GM21529 (cell line): ENCODE data around the gene SHROOM4.

Source experiments
- ATAC-seq: cut with Tn5 transposase; IDR thresholded peaks from one replicate; pipeline ENCODE4 v1.9.1; 2021; ENCODE audit not compliant: unreplicated experiment

The SHROOM4 gene, protein sequence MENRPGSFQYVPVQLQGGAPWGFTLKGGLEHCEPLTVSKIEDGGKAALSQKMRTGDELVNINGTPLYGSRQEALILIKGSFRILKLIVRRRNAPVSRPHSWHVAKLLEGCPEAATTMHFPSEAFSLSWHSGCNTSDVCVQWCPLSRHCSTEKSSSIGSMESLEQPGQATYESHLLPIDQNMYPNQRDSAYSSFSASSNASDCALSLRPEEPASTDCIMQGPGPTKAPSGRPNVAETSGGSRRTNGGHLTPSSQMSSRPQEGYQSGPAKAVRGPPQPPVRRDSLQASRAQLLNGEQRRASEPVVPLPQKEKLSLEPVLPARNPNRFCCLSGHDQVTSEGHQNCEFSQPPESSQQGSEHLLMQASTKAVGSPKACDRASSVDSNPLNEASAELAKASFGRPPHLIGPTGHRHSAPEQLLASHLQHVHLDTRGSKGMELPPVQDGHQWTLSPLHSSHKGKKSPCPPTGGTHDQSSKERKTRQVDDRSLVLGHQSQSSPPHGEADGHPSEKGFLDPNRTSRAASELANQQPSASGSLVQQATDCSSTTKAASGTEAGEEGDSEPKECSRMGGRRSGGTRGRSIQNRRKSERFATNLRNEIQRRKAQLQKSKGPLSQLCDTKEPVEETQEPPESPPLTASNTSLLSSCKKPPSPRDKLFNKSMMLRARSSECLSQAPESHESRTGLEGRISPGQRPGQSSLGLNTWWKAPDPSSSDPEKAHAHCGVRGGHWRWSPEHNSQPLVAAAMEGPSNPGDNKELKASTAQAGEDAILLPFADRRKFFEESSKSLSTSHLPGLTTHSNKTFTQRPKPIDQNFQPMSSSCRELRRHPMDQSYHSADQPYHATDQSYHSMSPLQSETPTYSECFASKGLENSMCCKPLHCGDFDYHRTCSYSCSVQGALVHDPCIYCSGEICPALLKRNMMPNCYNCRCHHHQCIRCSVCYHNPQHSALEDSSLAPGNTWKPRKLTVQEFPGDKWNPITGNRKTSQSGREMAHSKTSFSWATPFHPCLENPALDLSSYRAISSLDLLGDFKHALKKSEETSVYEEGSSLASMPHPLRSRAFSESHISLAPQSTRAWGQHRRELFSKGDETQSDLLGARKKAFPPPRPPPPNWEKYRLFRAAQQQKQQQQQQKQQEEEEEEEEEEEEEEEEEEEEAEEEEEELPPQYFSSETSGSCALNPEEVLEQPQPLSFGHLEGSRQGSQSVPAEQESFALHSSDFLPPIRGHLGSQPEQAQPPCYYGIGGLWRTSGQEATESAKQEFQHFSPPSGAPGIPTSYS (N-terminal part only)

DNA sequence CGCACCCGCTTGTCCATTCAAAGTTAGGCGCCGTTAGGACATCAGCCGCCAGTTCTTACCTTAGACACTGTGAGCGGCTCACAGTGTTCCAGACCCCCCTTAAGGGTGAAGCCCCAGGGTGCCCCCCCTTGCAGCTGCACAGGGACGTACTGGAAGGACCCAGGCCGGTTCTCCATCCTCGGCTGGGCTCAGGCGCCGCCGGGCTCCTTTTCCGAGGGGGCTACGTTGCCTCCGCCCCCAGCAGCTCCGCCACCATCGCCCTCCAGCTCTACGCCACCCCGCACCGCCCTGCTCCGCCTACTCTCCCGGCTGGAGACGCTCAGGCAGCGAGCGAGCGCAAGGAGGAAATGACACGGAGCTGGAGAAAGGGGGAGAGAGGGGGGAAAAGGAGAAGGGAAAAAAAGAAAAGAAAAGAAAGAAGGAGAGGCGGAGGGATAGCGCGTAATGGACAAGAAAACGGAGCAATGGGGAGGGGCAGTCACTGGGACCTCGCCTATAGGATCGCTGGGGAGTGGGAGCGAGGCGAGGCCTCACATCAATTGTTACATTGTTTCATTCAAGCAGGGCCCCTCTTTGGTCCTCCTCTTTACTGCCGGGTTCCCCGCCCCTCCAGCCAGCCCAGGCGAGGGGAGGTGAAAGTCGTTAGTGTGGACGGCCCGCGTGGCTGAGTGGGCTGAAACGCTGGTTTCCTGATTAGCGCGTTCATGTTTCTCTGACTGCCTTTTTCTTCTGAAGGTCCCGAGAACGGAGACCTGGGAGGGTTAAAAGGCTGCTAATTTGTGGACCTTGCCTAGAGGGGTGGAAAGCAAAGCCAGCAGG is at the start of gene SHROOM4:
Gene SHROOM4 (minus strand): TSS at position 352 of the 819 bp plus-strand sequence. CDS start 176 bp downstream, at position 176.
- ATAC-seq: no peak

DNA sequence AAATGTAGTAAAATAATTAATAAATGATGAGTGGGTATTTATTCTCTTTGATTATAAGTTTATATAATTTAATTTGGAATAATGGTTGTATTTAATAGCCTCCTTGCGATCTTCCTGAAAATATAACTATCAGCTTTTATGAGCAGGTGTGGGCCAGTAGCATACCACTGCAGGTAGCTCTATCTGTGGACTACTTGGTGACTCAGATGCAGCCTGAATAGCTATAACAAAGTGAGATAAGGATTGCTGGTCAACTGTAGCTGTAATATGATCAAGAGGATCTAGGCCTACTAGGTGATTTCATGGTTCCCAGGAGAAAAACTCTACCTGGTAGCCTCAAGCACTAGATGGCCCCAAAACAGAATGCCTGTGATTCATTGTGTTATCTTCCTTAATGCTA is 49.5 kb upstream of the SHROOM4 start:
- ATAC-seq: no peak

DNA sequence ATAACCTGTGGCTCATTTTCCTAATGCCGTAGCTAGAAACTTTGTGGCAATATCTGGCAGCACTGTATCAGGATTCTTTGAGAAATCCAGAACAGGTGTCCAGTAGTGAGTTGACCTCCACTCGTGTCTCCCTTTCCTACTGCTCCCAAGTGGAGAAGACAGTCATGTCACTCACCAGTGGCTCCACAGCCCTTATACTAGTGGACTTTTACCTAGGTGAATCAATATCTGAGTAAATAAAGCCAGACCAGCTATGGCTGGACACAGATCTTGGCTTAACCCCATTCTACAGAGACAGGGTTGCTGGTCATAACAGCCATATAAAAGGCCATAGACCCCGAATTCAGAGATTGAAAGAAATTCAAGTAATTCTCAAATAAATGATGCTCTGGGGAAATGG is 46.5 kb upstream of the SHROOM4 start:
- ATAC-seq: no peak

DNA sequence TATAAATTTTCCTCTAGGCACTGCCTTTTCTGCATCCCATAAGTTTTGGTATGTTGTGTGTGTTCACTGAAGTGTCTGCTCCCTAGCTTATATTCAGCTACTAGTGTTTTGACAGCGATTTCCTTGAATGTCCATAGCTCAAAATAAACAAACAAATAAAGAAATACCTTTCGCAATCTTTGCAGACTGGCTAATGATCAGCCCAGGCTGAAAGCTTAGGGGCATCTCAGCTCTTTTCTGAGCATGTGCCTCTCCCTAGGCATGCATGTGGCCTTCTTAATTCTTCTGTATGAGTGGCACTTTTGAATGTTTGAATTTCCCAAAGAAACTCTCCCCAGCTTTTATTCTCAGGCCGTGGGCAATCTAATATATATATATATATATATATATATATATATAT is 44.6 kb upstream of the SHROOM4 start:
- ATAC-seq: no peak

DNA sequence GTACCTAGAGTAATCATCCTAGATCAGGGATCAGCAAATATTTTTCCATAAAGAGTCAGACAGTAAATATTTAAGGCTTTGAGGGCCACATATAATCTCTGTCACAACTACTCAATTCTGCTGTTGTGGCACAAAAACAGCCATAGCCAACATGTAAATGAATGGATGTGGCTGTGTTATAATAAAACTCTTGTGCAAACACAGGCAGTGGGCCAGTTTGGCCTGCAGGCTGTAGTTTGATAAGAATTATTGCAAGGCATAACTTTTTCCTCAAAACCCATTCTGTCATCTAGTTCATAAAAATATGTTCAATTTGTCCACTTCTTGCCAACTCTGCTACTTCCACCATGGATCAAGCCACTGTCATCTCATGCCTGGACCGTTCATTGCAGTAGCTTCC is 39.4 kb upstream of the SHROOM4 start:
- ATAC-seq: no peak

DNA sequence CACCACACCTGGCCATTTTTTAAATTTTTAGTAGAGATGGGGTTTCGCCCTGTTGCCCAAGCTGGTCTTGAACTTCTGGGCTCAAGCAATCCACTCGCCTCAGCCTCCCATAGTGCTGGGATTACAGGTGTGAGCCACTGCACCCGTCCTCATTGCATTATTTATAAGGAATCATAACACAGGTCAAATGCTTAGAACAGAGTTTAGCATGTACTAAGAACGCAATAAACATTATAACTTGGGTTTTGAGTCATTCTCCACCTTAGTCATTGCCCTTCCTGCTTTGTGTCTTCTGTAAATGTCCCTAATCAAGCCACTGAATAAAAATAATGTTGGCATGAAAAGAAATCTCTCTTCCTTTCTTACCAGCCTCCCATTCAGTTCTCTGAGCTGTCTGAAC is 38.5 kb upstream of the SHROOM4 start:
- ATAC-seq: no peak

DNA sequence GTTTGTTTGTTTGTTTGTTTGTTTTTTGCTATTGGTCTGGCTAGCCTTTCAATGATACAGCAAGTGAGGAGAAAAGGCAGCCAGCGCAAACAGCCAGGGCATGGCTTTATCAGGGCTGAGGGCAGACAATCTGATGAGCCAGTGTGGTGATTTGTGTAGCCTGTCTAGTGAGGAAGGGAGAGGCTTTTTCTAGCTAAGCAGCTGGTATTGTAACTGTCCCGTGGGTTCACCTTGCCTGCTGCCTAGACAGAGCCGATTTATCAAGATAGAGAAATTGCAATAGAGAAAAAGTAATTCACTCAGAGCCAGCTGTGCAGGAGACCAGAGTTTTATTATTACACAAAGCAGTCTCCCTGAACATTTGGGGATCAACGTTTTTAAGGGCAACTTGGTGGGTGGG is 28.2 kb upstream of the SHROOM4 start:
- ATAC-seq: no peak

DNA sequence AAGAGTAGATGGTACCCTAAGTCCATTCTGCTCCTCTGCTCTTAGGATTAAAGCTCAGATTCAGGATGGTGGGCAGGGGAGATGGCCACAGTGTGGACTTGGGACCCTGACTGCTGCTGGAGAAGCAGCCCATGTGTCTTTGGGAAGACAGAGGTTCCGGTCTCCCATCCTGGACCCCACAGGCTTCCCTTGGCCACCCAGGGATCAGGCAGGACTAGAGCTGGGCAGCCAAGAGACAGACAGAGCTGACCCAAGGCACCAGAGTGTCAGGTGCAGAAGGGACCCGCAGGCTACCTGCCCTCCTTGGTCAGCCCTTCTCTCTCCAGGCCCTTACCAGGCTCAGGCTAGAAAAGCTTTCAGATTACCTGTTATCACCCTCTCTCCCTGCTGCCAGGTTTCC is 25.7 kb upstream of the SHROOM4 start:
- no peak for ATAC-seq

DNA sequence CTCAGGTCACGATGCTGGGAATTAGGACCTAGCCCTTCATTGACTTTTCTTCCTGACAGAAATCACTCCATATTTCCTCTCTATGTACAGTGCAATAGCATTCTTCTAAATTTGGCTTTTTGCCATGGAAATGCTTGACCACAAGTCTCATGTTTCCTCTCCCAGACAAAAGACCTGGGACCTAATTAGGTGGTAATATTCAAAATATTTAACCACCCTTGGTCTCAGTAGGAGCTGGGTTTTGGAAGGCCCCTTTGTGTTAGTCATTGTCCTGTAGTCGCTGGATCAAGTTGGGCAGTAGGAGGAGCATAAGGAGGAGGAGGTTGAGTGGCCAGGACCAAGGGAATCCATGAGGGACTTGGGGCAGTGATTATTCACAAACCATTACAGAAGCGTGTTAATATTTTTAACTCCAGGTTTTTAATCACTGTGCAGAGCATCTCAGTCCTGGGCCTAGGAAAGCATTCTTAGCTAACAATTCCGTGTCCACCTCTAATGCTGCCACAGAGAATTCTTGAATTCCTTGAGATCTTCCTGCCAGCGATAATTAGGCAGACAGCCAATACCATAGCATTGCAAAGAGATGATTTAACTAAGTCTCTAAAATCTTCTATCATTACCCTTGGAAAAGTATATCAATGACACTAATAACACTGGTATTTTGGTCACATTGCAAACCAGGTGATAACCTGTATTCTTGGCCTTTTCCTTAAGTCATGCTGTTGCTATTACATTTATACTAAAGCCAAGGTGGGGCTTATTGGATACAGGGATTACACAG is 25.0 kb upstream of the SHROOM4 start:
- no peak for ATAC-seq

DNA sequence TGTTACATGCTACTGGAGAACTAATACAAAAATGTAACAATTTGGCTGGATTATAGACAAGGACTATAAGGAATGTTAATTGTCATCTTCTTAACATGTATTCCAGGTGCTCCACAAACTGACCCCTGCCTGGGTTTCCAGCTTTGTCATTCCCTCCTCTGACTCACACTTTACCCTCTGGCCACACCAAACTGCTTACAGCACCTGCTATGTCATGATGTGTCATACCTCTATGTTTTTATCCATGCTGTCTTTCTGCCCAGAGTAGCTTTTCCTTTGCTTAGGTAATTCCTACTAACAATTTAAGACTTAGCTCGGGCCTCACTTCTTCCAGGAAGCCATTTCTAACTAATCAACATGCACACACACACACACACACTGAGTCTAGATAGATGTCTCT is 14.0 kb upstream of the SHROOM4 start:
- ATAC-seq: no peak

DNA sequence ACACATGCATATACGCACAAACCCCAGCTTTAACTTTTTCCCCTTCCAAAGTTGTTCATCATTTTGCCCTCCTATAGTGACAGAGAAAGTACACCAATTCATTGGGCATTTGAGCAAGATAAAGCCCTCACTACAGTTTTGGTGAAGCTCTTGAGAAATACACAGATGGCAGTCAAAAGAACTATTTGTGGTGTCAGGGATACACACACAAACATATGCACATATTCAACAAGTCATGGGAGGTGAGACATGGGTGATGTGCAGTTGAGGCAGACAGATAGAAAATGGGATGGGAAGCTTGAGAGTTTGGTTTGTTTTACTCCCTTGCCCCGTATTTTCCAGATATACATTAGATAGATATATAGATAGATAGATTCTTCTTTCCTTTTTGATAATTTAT is 11.8 kb upstream of the SHROOM4 start:
- ATAC-seq: no peak

DNA sequence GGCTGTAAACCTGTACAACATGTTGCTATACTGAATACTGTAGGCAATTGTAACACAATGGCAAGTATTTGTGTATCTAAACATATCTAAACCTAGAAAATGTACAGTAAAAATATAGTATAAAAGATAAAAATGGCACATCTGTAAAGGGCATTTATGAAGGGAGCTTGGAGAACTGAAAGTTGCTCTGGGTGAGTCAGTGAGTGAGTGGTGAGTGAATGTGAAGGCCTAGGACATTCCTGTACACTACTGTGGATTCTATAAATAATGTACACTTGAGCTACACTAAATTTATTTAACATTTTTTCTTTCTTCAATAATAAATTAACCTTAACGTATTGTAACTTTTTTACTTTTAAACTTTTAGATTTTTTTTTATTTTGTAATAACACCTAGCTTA is 5.0 kb upstream of the SHROOM4 start:
- no peak for ATAC-seq

DNA sequence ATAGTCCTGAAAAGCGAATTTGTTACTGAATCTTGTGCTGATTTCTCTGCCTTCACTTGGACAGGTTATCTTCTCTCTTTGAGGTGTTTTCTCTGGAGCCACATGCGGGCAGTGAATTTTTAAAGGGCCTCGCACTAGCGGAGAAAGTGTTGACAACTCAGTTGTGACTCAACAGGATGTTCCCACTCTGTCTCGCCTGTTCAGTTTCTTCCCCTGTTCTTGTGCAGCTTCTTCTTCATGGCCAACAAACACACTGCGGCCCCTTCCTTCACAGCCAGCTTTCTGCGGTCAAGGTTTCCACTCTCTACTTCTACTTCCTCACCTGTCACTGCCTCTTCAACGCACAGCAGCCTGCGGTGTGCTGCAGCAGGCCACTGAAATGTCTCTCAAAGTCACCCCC is 1.1 kb upstream of the SHROOM4 start:
- no peak for ATAC-seq

DNA sequence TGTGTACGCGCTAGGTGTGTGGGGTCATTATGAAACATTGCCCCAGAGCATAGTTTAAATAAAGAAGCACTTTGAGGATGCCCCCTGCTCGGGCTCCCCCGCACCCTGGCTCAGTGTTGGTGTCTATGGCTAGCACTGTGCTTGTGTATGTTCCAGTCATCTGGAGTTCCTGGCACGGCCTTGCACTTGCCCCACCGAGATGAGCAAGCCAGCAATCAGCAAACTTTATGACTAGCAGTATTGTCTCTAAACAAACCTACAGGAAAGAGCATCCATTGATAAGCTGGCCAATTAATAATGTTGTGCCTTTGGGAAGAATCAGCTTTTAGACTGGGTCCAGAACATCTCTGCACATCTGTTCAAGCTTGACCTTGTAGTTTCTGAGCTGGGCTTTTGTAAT is 707 bp upstream of the SHROOM4 start:
- ATAC-seq: no peak

DNA sequence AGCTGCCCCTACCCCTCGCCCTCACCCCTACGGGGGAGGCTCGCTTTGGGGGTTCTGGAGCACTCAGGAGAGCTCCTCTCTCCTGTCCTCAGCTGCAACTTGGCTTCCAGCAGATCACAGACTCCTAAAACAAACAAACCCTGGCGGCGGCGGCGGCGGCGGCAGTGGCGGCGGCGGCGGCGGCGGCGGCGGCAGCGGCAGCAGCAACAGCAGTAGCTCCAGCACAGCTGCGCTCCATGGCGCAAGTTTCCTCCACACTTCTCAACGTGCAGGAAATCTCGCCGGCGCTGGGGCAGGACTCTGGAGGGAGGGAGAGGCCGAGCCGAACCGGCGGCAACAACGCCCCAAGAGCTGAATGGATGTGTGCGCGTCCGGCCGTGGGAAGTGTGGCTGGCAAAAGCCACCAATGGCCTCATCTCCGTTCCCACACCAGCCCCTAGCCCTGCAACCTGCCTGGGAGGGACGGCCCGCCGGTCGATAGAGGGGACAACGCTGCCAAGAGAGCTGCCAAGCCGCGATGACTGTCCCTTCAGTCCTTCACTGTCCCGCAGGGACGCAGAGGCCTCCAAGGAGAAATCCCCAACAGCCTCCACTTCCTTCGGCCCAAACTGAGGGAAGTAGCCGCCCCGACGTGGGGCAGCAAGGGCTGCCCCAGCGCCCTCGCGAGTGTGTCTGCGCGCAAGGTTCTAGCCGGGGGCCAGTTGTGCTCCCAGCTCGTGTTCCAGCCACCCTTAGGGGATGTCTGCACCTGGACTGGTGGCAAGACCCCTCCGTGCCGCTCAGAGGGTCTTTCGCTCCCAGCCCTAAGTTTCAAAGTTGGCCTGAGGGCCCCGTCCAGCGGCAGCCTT is 775 bp downstream of the SHROOM4 start:
- no peak for ATAC-seq

DNA sequence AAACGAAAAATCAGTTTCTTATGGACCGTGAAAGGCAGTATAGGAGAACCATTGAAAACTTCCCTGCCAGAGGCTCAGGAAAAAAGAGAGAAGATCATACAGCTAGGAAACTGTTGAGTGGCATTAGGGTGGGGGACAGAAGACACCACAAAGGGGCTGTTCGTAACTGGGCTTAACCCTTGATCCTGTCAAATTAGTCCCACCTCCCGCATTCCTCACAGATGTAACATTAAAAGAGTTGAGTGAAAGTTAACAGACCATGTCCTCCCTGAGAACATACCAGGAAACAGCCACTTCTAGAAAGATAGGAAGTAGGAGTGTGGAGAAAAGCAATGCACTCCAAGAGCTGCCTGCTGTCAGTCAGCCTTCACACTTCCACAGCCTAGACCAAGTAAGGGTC is 8.7 kb downstream of the SHROOM4 start:
- ATAC-seq: no peak

DNA sequence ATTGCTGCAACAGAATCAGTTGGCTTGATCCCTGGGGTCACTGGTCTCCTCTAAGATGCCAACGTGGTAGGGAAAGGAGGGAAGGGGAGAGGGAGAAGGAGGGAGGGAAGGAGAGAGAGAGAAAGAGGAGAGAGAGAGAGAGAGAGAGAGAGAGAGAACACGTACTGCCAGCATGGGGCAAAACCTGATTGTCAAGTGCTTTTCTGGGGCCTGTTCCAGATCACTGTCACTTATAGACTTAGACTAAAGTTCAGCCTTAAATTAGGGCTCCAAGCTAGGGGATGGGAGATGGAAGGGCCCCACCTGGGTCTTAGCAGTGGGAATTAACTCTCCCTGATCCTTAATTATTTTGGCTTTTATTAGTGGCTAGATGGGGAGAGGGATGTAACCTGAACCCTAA is 12.9 kb downstream of the SHROOM4 start:
- ATAC-seq: no peak

DNA sequence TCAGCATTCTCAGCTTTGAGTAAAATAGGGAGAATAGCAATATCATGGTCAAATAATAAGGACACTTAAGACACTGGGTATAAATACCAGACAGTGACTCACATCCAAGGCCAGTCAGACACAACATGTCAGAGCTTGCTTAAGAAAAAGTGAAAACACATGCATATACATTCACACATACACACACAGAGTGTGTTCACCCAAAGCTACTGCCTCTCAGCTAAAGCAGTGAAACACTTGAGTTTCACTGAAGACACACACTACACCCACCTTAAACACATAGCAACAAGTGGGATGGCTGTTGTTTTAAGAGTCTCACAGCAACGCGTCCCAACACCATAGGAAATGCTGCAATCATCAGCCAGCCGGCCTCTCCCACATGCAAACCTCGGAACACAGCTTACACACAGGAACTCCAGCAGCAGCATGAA is 14.4 kb downstream of the SHROOM4 start:
- ATAC-seq: no peak

DNA sequence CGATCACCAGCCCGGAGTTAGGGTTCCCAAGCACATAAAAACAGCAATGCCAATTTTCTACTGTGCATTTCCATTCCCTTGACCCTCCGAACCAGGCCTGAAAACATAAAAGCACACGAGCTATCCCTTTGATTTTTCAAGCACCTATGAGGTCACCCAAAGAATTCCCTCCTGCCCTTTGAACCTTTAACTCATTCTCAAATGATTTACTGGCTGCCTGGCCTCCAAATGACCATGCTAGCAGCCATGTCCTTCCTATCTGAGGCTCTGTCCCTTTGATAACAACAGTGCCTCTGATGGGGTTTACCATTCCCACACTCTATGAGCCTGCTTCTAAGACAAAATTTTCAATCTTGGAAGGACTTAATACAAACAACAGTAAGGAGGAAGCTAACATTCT is 15.2 kb downstream of the SHROOM4 start:
- ATAC-seq: no peak
